Omental fat pad (tissue), 4 donors: Measurements from ENCODE around the gene GAPVD1. TPM values are rescaled to one million over a fixed set of nuclear protein-coding genes. Genes with fewer than 3 reads are reported as not detected.
"Not testable (repeated sequence)": the region's sequence is repeated elsewhere in the genome, so short reads cannot be mapped to it uniquely, and the experiment has no call there.

Experiments used
- ATAC-seq: fragments of 150-250 bp; one replicate; pipeline ENCODE4 v1.9.1; 2016; ENCODE audit warnings: mild to moderate bottlenecking, moderate library complexity; ENCODE audit not compliant: low FRiP score
- DNase-seq: peaks from one replicate; pipeline ENCODE4 v3.0.0-alpha.2; 2019; ENCODE audit warnings: low spot score
- CTCF ChIP-seq, 3 donors: fragments of 450-650 bp; IDR thresholded peaks; one replicate each; pipeline ENCODE4 v1.5.1; 2016 to 2017; ENCODE audit warnings: antibody characterized with exemption in 3 of 3, mild to moderate bottlenecking in 3 of 3, moderate library complexity in 2 of 3
- total RNA-seq, 4 donors: library from RNA; depleted of rRNA; stranded (reverse); fragments of >200 nt; gene quantifications; one replicate each; pipeline ENCODE4 v1.1.0, GENCODE V29; 2016

GAPVD1 gene
- total RNA-seq, 4 donors from 2014 or later = 44.0 to 124 (median 67.9) TPM

GRCh38 chr9:125295657-125296056, 34.0 kb downstream of the GAPVD1 start:
- DNase-seq (no peak), ATAC-seq (no peak)
- TF ChIP-seq CTCF (IDR thresholded peaks at IDR 0.05) = no peak

DNA sequence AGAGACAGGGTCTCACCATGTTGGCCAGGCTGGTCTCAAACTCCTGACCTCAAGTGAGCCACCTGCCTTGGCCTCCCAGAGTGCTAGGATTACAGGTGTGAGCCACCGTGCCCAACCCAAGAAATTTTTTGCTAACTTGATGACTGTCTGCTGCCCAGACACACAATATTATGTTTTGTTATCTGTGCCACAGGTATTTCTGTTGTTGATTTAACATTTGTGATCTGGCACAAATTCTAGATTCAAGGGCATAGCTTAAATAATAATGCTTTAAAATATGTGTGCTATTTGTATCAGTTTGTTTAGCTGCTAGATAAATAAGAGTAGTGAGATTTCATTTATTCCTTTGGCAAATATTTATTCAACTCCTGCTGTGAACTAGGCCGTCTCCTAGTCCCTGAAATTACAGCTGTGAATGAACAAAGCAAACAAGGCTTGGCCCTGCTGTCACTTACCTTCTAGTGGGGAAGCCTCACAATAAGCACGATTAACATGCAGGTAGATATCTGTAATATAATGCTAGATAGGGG, 35.3 kb downstream of the GAPVD1 start:
- no peak for ATAC-seq
- no peak for DNase-seq
- TF ChIP-seq CTCF (IDR thresholded peaks at IDR 0.05) = no peak

- DNase-seq (no peak), ATAC-seq (no peak)
- TF ChIP-seq CTCF (IDR thresholded peaks at IDR 0.05) = no peak
Observed at GRCh38 chr9:125297917-125298316, 36.3 kb downstream of the GAPVD1 start.

- no peak for DNase-seq
- ATAC-seq = no peak
- no peak for TF ChIP-seq CTCF (IDR thresholded peaks at IDR 0.05)
Observed at GRCh38 chr9:125302241-125302640, 40.6 kb downstream of the GAPVD1 start.

- DNase-seq = no peak
- no peak for TF ChIP-seq CTCF (IDR thresholded peaks at IDR 0.05)
Observed at GRCh38 chr9:125304273-125304672, 42.6 kb downstream of the GAPVD1 start.

GRCh38 chr9:125312411-125312810, 50.8 kb downstream of the GAPVD1 start:
- no peak for TF ChIP-seq CTCF (IDR thresholded peaks at IDR 0.05)
- DNase-seq = no peak
- no peak for ATAC-seq

More at GRCh38 chr9:125304273-125304672, 42.6 kb downstream of the GAPVD1 start:
- no peak for ATAC-seq

GRCh38 chr9:125316359-125316758, 54.7 kb downstream of the GAPVD1 start:
- ATAC-seq, DNase-seq: not testable (repeated sequence)

DNA sequence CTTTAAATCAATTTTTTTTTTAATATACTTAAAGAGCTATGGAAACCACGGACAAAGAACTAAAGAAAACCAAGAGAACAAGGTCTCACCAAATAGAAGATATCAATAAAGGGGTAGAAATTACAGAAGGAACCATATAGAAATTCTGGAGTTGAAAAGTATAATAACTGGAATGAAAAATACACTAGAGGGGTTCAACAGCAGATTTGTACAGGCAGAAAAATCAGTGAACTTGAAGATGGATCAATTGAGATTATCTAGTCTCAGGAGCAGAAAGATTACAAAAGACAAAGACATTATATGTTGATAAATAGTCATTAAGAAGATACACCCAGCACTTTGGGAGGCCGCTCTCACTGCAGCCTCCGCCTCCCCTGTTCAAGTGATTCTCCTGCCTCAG, 56.1 kb downstream of the GAPVD1 start:
- no peak for ATAC-seq
- no peak for TF ChIP-seq CTCF (IDR thresholded peaks at IDR 0.05)
- no peak for DNase-seq
